Measurements from ENCODE around the gene QSOX1. TPM values are rescaled to one million over a fixed set of nuclear protein-coding genes. Genes with fewer than 3 reads are reported as not detected.

The QSOX1 gene
- 282 and 307 TPM in 2 replicates for total RNA-seq

GRCh38 chr1:180154325-180155181 lies at the start of gene QSOX1:
Gene QSOX1 (plus strand): TSS chr1:180154869. CDS start chr1:180154908, 39 bp downstream.

GRCh38 chr1:180229483-180230415 lies 75.1 kb downstream of the QSOX1 start, which contains the start of gene LHX4:
Gene LHX4 (plus strand): TSS chr1:180230264. CDS start chr1:180230530, 266 bp downstream.

Other genes starting within 250 kb of the QSOX1 start
- 20.5 and 34.5 TPM in 2 replicates for gene CEP350, start 200.1 kb upstream of the QSOX1 start, total RNA-seq
- gene LHX4, start 75.4 kb downstream of the QSOX1 start, total RNA-seq: not detected in 2 replicates